Ovary (tissue), 3 donors: ENCODE results near the gene MPRIP.

Experiments used
- CTCF ChIP-seq, 3 donors: fragments of 450-650 bp in 2 of 3; fragments of 200-600 bp in 1 of 3; IDR thresholded peaks; one replicate each; pipeline versions ENCODE4 v1.5.1 to v1.8.0; 2016 to 2022; ENCODE audit warnings: antibody characterized with exemption in 3 of 3, mild to moderate bottlenecking in 1 of 3
- EP300 ChIP-seq: sonication (generic); formaldehyde crosslinking; IDR thresholded peaks from one replicate; pipeline ENCODE4 v1.6.1; 2017; ENCODE audit warnings: antibody characterized with exemption
- POLR2A ChIP-seq: fragments of 450-650 bp; IDR thresholded peaks from one replicate; pipeline ENCODE4 v1.6.1; 2017; ENCODE audit warnings: antibody characterized with exemption, mild to moderate bottlenecking, moderate library complexity
- donor health status: DM: no; HTN: no; CAD: no.

- TF ChIP-seq CTCF (IDR thresholded peaks at IDR 0.05) (no peak), EP300 (no peak), POLR2A (no peak)
Measured at GRCh38 chr17:17072546-17072945, 30.3 kb downstream of the MPRIP start.
